Neural cell (in vitro differentiated cells): Measurements from ENCODE around the gene SLC8A1.

ENCODE experiments used
- EP300 ChIP-seq: fragments of 450-650 bp; conservative IDR thresholded peaks from 2 replicates; pipeline ENCODE4 v1.6.1; 2014; ENCODE audit warnings: antibody characterized with exemption, mild to moderate bottlenecking, moderate library complexity; ENCODE audit not compliant: poor library complexity, severe bottlenecking
- EZH2 ChIP-seq: fragments of 200-600, 300-800 bp; shearing (Covaris generic), sonication (generic); IDR thresholded peaks from 2 replicates; pipeline ENCODE4 v1.6.1; 2014; ENCODE audit warnings: antibody characterized with exemption, low read length, borderline replicate concordance, mild to moderate bottlenecking; ENCODE audit not compliant: insufficient read depth, poor library complexity, severe bottlenecking
- MXI1 ChIP-seq: fragments of 450-650 bp; conservative IDR thresholded peaks from 2 replicates; pipeline ENCODE4 v1.6.1; 2014; ENCODE audit warnings: antibody characterized with exemption, mild to moderate bottlenecking; ENCODE audit not compliant: poor library complexity, severe bottlenecking
- POLR2AphosphoS5 ChIP-seq: IDR thresholded peaks from 2 replicates; pipeline ENCODE4 v1.6.1; 2012
- RAD21 ChIP-seq: fragments of 450-650 bp; conservative IDR thresholded peaks from 2 replicates; pipeline ENCODE4 v1.6.1; 2014; ENCODE audit warnings: antibody characterized with exemption, mild to moderate bottlenecking, moderate library complexity
- SMC3 ChIP-seq: fragments of 450-650 bp; conservative IDR thresholded peaks from 2 replicates; pipeline ENCODE4 v1.6.1; 2014; ENCODE audit warnings: antibody characterized with exemption, mild to moderate bottlenecking, moderate library complexity; ENCODE audit not compliant: poor library complexity
- TF ChIP-seq, protein P1 (sequence below): fragments of 450-650 bp; IDR thresholded peaks from 2 replicates; pipeline ENCODE4 v1.5.1; 2014; ENCODE audit warnings: antibody characterized with exemption, mild to moderate bottlenecking, moderate library complexity; ENCODE audit not compliant: poor library complexity, severe bottlenecking

GRCh38 chr2:40274270-40274669 is 177.6 kb downstream of the SLC8A1 start:
- TF ChIP-seq, protein P1, sequence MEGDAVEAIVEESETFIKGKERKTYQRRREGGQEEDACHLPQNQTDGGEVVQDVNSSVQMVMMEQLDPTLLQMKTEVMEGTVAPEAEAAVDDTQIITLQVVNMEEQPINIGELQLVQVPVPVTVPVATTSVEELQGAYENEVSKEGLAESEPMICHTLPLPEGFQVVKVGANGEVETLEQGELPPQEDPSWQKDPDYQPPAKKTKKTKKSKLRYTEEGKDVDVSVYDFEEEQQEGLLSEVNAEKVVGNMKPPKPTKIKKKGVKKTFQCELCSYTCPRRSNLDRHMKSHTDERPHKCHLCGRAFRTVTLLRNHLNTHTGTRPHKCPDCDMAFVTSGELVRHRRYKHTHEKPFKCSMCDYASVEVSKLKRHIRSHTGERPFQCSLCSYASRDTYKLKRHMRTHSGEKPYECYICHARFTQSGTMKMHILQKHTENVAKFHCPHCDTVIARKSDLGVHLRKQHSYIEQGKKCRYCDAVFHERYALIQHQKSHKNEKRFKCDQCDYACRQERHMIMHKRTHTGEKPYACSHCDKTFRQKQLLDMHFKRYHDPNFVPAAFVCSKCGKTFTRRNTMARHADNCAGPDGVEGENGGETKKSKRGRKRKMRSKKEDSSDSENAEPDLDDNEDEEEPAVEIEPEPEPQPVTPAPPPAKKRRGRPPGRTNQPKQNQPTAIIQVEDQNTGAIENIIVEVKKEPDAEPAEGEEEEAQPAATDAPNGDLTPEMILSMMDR = no peak
- TF ChIP-seq EZH2 = no peak
- no peak for TF ChIP-seq POLR2AphosphoS5
- TF ChIP-seq MXI1 = no peak
- TF ChIP-seq SMC3 = no peak
- TF ChIP-seq EP300 = no peak
- TF ChIP-seq RAD21 = no peak
